NCI-H2107 (cell line): Measurements from ENCODE around the gene CASZ1.

Source experiments
- DNase-seq: peaks from one replicate; lab custom pipeline; 2025; lab: John Stamatoyannopoulos, UW

The CASZ1 gene

DNA sequence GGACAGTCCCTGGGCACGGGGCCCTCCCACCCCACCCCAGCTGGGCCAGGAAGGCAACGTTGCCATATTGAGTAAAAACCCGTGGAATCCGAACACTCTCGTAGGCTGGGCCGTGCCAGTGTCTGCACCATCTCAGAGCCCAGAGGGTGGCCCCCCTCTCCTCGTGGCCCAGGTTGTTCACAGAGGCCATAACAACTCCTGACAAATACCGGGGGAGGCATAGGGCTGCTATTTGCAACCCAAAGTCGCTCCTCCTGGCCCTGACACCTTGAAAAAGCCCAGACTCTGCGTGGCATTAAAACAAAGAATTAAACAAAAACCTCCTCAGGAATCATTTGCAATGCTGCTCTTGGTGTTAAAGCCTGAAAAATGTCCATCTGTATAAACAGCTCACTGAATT lies 141.4 kb downstream of the CASZ1 start:
- no peak for DNase-seq

DNA sequence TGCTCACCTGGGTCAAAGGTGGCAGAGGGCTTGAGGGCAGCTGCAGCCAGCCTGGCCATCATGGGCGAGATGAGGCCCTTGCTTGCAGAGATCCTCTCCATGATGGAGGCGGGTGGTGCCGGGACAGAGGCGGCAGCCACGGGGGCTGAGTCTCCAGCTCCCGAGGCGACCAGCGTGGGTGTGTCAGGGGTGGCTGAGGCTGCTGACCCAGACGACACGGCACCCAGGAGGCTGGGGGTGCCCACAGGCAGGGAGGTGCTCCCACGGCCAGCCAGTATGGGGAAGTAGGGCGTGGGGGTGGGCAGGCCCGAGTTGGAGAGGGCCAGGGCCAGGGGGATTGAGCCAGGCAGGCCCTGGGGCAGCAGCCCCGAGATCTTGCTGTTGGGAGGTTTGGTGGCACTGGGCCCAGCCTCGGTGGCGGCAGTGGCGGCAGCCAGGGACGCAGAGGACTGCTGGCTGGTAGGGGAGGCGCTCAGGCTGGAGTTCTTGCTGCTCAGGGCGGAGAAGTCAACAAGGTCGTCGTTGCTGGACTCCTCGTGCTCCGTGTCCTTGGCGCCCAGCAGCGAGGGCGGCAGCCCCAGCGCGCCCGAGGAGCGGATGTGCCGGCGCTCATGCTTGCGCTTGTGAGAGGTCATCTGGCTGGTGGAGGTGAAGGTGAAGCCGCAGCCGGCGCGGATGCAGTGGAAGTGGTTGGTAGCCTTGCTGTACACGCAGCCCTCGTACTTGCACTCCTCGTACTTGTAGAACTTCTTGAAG lies 142.9 kb downstream of the CASZ1 start:
- no peak for DNase-seq

DNA sequence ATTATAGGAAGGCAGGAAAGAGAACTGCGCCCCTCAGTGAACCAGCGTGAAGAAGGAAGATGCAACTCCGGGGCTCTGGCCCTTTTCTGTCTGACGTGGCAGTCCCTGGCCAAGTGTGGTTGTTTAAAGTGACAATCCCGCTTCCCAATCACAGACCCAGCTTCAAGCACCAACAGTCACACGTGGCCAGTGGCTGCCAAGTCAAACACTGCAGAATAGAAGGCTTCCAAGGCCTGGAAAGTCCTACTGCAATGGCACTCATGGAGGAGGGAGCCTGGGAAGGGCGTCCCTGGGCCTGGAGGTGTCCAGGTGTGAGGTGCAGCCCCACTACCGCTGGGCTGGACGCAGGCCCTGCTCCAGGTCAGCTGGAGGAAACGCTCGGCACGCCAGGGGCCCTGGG lies 143.8 kb downstream of the CASZ1 start:
- DNase-seq, result no peak

DNA sequence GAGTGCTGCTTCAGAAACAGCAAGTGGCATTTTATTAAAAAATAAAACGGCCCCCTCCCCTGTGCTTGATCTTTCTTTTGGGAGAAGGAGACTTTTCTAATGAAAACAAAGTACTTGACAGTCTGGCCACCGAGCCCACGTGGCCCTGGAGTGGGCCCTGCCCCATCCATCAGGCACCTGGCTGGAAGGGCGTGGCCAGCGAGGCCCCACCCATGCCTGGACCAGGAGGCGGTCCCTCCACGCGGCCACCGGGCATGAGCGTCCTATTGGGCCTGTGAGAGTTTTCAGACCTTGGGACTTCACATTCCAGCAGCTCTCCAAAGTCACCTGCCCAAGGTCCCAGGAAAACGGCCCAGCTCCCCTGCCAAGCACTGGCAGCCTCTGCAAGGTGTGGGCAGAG lies 144.7 kb downstream of the CASZ1 start:
- DNase-seq, result no peak

DNA sequence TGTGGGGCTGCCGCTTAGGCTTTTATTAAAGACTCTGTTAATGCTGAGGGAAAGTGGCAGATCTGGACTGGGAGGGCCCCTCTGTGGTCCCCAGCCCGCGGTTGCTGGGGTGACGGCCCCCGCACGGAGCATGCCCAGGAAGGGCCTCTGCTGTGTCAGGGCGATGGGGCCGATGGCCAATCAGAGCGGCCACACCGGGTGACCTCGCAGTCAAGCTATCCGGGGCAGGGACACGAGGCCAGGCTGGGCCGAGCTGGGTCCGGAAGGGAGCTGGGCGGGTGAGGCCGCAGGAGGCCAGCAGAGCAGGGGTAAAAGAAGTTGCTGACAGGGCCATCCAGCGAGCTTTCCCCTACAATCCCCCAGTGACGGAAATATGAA lies 145.1 kb downstream of the CASZ1 start:
- DNase-seq, result no peak

DNA sequence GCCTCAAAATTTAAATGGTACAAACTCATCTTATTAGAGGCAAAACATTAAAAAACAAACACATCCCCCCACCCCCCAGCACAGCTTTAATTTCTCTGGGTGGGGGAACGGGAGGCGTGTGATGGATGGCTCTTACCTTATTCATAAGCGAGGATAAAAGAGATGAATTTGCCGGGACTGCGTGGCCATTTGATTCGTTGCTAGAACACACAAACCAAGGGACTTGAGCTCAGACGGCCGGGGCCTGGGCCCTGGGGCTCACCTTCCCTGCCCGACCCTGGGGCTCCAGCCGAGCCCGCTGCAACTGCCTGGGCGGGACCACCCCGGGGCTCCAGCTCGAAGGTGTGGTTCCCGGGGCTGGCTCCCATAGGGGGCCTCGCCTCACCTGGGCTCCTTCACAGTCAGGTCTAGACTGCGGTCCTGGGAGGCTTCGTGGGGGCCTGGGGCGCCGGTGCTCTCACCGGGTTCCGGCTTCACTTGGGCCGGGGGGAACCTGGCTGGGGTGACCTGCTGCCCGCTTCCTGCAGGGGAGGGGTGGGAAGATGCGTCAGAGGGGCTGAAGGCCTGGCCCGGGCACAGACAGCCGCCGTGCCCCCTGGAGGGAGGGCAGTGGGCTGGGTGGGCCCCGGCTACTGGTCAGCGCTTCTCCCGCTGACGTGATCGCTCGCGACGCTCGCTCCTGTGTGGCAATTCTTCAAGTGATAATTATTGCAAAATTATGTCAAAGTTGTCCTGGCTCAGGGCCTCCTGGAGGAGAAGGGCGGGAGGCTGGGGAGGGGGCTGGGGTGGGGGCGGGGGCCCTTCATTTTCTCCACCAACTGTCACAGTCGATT lies 145.7 kb downstream of the CASZ1 start:
- no peak for DNase-seq

DNA sequence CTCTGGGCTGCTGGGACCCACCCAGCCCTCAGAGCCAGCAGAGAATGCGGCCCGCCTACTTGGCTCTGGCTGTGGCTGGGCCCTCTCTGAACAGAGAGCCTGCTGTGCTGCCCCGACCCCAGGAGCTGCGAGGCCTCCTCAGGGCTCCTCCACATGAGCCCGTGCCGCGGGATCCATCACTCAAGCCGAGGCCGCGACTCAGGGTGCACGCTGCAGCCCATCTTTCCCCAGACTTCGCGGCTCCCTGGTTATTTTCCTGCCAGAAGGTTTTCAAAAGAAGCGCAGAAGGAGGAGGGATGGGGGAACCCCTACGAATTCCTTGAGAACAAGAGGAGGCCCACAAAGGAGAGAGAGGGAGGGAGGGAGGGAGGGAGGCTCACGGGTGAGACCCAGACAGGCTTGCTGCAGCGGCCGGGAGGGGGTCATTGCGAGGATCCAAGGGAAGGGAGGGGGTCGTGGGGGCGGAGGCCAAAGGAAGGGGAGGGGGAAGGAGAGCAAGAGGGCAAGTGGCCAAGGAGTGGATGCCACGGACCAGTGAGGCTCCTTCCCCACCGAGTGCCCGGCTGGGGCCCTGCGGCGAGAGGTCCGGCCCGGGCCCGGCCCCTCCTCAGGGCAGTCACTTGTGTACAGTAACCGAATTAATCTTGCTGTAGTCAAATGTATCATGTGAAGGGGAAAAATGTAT lies 146.8 kb downstream of the CASZ1 start:
- no peak for DNase-seq

DNA sequence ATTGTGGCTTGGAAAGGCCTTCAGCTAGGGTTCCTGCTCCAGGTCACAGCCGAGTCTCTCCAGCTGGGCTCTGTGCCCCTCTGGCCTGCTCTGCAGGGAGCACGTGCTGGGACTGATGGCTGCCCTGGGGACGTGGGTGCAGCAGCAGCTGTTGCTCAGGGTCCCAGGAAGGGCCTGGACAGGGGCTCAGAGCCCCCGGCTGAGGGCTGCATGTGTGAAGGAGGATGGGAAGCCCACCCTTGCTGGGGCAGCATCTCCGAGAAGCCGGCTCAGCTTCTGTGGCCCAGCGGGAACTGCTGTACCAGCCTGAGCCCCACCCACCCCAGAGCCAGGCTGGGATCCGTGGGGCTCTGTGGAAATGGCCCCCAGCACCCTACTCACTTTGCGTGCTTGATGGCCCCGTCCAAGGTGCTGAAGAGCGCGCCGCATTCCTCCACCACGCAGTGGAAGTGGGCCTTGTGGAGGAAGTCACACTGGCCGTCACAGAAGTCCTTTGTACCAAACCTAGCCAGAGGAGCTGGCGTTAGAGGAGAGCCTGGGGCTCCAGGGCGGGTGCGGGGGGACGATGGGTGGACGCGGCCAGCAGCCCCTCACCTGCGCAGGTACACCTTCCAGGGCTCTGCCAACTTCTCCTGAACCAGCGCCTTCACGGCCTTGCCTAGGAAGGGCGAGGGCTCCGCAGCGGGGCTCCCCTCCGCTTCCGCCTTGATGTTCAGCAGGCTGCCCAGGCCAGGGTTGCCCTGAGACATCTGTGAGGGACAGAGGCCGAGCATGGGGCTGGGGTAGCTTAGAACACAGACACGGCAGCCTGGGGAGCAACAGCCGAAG lies 147.5 kb downstream of the CASZ1 start:
- DNase-seq, result no peak

DNA sequence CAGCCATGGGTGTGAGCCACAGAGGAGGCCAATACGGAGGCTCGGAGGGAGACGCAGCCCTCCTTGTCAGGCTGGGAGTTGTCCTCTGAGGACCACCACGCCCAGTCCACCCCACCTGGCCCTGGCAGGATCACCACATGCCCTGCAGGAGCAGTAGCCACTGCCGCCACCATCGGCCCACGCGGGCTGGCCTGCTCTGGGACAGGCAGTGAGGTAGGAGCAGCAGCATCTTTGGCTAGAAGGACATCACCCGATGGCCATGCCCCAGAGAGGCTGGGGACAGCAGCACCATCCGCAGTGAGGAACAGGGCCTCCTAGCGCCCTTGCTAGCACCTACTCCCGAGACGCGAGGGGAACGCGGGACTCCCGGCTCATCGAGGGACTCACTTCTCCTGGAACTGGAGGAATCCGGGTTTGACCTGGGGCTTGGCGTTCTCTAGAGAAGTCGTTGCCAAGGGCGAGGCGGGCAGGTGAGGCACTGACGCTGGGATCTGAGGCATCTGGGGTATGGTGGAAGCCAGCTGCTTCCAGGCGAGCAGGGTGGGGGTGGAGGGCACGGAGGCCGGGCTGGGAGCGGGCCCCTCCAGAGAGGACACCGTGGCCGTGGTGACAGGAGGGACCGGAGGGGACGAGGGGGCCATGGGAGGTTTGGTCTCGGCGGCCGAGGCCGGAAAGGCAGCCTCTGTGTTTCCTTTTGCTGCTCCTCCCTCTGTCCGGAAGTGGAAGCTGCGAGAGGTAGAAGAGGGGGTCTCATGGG lies 148.9 kb downstream of the CASZ1 start:
- no peak for DNase-seq

DNA sequence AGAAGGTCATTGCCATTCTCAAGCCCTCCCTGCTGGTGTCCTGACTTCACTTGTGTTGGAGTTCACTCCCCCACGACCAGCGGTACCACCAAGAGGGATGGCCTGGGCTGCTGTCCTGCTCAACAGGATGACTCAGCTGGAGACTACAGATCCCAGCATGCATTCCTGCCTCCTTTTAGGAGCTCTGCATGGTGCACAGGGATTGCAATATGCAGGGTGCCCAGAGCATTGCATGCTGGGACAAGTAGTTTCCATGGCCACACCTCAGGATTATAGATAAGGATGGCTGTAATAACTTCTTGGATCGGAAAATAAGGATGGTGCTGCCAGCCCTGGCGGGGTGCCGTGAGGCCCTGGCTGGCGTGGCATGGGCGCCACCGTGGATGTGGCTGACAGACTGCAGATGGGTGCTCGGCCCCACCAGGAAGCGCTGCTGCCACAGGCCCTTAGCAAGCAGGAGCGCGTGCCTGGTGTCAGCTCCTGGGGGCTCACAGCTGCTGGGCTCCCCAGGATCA lies 150.0 kb downstream of the CASZ1 start:
- no peak for DNase-seq

DNA sequence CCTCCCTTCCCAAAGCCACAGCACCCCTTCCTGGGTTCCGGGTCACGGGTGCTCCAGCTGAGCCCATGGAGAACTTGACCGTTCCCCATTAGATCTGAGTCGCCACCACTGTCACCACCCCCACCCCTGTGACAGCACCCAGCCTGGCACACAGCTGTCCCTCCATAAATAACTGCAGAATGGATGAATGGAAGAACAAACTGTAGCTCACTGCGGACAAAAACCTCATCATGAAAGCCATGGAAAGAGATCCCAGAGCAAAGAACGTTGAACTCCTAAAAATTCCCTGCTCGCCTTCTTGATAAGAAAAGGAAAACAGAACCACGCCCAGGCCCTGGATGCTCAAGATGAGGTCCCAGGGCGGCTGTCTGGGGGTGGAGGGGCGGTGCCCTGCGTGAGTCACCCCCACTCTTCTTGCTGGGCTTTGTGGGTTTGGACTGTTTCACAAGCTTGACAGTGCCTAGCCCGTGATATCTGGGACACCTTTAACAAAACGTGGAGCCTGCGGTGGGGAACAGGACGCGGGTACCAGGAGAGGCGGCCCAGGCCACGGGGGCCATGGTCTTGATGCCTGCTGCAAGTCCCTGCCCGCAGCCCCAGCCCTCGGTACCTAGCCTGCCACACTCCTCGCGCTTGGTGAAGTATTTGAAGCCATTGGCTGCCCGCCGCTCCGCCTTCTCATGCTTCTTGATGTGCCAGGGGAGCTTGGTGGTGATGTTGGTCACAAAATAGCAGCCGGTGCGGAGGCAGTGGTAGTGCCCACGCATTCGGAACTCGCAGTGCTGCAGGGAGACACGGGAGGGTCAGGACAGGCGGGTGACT lies 151.9 kb downstream of the CASZ1 start:
- no peak for DNase-seq

DNA sequence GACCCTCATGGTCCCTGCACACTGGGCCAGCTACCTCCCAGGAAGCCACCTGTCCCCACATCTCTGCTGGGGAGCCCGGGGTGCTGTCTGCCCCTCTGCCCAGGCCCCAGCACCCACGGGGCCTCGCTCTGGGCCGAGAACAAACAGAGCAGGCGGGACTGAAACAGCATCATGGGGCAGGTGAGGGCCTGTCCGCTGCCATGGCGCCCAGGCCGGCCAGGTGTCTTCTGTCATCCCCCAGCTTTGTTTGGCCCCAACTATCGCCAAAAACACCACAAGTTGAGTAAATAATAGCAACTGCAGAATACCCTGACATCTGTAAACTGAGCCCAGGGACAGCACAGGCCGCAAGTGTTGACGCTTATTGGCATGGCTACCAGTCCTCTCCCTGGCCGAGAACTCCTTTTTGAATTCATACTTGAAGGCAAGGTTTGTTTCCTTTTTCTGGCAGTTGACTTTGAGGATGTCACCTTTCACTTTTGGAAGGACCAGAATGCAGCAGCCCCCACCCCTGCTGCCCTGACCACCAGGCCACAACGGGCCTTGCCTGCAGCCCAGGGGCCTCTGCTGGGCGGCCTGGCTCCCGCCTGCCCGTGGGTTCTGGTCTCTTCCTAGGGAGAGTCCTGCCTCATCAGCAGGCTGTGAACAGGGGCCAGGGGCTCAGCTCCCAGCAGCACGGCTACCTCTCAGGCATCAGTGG lies 152.7 kb downstream of the CASZ1 start:
- no peak for DNase-seq

DNA sequence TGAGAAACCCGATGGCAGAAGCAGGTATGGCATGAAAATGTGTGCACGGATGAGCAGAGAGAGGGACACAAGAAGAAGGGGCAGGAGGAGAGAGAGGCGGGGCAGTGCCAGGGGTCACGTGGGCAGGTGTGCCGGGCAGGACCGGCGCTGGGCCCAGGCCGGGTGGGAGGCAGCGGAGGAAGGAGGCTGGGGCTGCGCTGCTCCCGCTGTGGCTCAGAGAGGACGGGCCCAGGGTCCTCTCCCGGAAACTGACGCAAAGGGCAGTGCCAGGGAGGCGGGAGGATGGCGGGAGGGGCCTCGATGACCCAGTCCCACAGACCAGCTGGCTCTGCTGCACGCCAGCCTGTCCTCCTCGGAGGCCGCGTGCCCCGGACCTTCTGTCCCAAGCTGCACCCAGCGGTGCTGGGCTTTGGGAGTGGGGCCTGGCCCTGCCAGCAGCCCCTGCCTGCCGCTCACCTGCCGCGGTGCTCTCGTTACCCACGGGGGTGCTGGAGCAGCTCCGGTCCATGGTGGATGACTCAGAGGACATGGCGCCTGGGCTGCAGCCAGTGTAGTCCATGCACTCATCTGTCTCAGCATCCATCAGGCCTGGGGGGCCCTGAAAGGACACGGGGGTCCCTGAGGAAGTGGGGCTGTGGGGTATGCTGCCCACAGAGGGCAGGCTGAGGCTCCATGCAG lies 153.9 kb downstream of the CASZ1 start:
- no peak for DNase-seq

DNA sequence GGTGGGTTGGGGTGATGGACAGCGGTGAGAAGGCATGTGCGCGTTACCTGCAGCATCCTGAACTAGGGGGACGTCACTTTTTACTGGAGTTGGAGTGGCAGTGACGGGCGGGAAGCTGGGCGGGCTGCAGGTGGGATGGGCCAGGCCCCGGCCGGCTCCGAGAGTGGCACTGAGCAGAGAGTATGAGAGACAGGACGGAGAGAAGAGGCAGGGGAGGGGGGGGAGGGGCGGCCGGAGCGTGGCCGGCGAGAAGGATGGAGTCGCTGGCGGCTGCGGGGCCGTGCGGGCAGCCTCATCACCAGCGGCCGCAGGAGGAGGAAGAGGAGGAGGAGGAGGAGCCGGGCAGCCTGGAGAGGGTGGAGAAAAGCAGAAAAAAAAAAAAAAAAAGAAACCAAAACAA lies 154.5 kb downstream of the CASZ1 start:
- no peak for DNase-seq

DNA sequence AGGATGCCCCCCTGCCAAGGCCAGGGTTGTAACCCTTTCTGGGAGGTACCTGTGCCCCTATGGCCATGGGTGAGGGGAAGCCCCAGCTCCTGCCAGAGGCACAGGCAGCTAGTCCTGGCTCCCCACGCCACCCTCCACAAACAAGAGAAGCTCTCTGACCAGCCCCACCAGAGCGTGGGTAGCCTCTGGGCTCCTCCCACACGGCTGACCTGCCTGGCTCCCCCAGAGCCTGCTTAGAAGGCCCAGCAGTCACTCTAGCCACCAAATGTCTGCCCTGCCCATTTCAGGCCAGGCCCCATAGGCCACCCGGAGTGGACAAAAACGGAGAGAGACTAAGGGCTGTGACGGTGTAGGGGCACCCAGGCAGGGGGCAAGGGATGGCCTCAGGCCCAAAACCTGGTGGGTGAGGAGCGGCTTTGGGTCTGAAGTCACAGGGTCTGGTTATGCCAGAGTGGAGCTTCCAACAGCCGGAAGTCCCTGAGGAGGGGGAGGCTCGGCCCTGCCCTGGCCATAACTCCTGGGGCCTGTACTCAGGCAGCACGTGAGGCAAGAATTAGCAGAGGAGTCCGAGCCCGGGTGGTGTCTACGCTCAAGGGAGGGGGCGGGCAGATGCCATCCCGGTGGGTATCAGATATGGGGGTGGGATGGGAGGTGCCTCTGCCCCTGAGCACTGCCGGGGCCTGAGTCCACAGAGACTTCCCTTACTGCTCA lies 155.4 kb downstream of the CASZ1 start:
- DNase-seq, result no peak

DNA sequence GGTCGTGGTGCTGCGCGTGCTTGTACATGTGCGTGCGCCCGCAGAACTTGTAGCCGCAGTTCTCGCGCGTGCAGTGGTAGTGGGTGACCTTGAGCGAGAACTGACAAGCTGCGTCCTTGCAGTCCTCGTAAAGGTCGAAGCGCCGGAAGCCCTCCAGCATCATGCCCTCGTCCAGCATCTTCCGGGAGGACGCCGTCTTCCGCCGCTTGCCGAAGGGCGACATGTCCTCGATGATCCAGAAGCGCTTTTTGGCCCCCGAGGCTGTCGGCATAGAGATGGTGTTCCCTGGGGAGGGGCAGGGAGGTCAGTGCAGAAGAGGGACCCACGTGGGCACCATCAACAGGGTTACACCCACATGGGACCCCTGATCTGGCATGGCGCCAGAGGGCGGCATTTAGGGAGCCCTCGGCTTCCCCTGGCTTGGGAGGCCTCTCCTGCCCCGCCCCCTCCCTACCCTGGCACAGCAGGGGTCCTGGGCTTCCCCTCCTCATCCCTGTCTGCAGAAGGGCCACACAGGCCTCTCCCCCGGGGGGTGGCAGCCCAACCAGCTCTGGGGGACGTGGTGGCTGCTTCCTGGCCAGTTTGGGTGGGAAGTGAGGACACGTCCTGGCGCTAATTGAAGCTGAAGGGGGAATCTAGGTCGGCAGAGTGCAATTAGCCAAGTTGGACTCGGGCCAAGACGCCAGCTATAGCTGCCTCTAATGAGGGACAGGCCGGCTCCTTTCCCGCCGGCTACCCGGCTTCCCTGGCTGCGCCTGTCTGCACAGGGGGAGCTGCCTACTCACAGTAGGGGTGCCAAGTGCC lies 156.5 kb downstream of the CASZ1 start:
- DNase-seq, result no peak

DNA sequence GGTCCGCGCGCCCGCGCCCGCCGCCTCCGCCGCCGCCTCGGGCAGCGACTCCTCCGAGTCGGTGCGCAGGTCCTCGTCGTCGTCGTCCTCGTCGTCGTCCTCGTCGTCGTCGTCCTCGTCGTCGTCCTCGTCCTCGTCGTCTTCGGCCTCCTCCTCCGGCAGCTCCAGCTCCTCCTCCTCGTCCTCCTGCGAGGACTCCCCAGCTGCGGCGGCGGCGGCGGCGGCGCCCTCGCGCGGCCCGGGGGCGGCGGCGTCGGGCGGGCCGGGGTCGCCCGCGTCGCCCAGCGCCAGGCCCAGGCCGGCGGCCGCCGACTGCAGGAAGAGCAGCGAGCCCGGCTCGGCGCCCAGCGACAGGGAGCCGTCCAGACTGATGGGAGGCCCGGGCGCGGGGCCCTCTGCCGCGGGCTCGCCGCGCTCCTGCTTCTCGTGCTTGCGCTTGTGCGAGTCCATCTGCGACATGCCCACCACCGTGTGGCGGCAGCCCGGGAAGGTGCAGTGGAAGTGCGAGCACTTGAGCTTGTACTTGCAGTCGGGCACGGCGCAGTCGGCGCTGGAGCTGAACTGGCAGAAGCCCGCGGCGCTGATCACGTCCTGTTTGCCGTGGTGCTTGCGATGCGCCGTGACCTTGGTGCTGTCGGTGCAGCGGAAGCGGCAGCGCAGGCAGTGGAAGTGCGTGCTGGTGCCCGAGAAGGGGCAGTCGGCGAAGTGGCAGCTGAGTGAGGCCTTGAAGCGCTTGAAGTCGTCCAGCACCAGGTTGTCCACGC lies 157.3 kb downstream of the CASZ1 start:
- no peak for DNase-seq
